NCI-H146 treated with DMSO at 0.1 percent for 48 hours (cell line): ENCODE results near the gene REELD1.

ENCODE experiments used
- DNase-seq: peaks from one replicate; lab custom pipeline; 2025; ENCODE audit not compliant: unreplicated experiment; lab: John Stamatoyannopoulos, UW

The REELD1 gene

GRCh38 chr4:146214238-146214637 is at the start of gene REELD1:
Gene REELD1 (plus strand): TSS chr4:146214538. CDS start chr4:146216953, 2,415 bp downstream.
- DNase-seq = no peak

- no peak for DNase-seq
Measured at GRCh38 chr4:146165221-146165620, 49.1 kb upstream of the REELD1 start.

GRCh38 chr4:146165840-146166239 is 48.5 kb upstream of the REELD1 start:
- DNase-seq = no peak

GRCh38 chr4:146170149-146170548 is 44.2 kb upstream of the REELD1 start:
- no peak for DNase-seq

- peak; percentile 48 for DNase-seq
Measured at GRCh38 chr4:146175541-146176453, 38.5 kb upstream of the REELD1 start, which contains the start of gene LSM6. Gene LSM6 (plus strand): TSS chr4:146175718. CDS start chr4:146182922, 7,204 bp downstream.

GRCh38 chr4:146176891-146177290 is 37.4 kb upstream of the REELD1 start:
- no peak for DNase-seq

GRCh38 chr4:146178126-146178525 is 36.2 kb upstream of the REELD1 start:
- no peak for DNase-seq

GRCh38 chr4:146179784-146180370 is 34.5 kb upstream of the REELD1 start:
- no peak for DNase-seq

- DNase-seq = no peak
Measured at GRCh38 chr4:146182443-146182842, 31.9 kb upstream of the REELD1 start.

- no peak for DNase-seq
Measured at GRCh38 chr4:146183209-146183608, 31.1 kb upstream of the REELD1 start.

GRCh38 chr4:146186041-146186440 is 28.3 kb upstream of the REELD1 start:
- no peak for DNase-seq

- no peak for DNase-seq
Measured at GRCh38 chr4:146186596-146186995, 27.7 kb upstream of the REELD1 start.

- DNase-seq = no peak
Measured at GRCh38 chr4:146190456-146190855, 23.9 kb upstream of the REELD1 start.

- DNase-seq = no peak
Measured at GRCh38 chr4:146191766-146192458, 22.4 kb upstream of the REELD1 start.

- no peak for DNase-seq
Measured at GRCh38 chr4:146193628-146194027, 20.7 kb upstream of the REELD1 start.

GRCh38 chr4:146194212-146194611 is 20.1 kb upstream of the REELD1 start:
- no peak for DNase-seq

GRCh38 chr4:146202665-146203064 is 11.7 kb upstream of the REELD1 start:
- DNase-seq = no peak

- DNase-seq = no peak
Measured at GRCh38 chr4:146207410-146207809, 6.9 kb upstream of the REELD1 start.

GRCh38 chr4:146210890-146211289 is 3.4 kb upstream of the REELD1 start:
- DNase-seq = no peak

- DNase-seq = no peak
Measured at GRCh38 chr4:146211440-146211839, 2.9 kb upstream of the REELD1 start.

- DNase-seq = no peak
Measured at GRCh38 chr4:146212781-146213180, 1.6 kb upstream of the REELD1 start.

- DNase-seq = no peak
Measured at GRCh38 chr4:146222313-146222712, 8.0 kb downstream of the REELD1 start.
